HCT116 (cell line): ENCODE results near the gene COL2A1.

Experiments used
- CBX3 ChIP-seq: IDR thresholded peaks from 2 replicates; pipeline ENCODE4 v1.6.1; 2012; ENCODE audit warnings: low read depth
- JUND ChIP-seq: IDR thresholded peaks from 2 replicates; pipeline ENCODE4 v1.6.1; 2012
- POLR2A ChIP-seq: IDR thresholded peaks from 2 replicates; pipeline ENCODE4 v1.7.0; 2011; ENCODE audit warnings: borderline replicate concordance; ENCODE audit not compliant: insufficient read depth, insufficient read length; ENCODE audit errors: extremely low read depth
- POLR2AphosphoS5 ChIP-seq: IDR thresholded peaks from 2 replicates; pipeline ENCODE4 v1.6.1; 2011; ENCODE audit warnings: mild to moderate bottlenecking, low read depth, low read length, moderate library complexity
- TF ChIP-seq, protein P1 (sequence below), 3 experiments: fragments of 200-600 bp in 1 of 3; sonication (generic) in 1 of 3; IDR thresholded peaks in 2 of 3; conservative IDR thresholded peaks in 1 of 3; 2 replicates each; pipeline ENCODE4 v1.5.1; 2012 to 2017; ENCODE audit warnings: low read depth in 2 of 3, low read length in 2 of 3, antibody characterized with exemption in 1 of 3, borderline replicate concordance in 1 of 3, control low read depth in 1 of 3, mild to moderate bottlenecking in 1 of 3, mixed read lengths in 1 of 3, mixed run types in 1 of 3, moderate library complexity in 1 of 3; ENCODE audit not compliant: insufficient read depth in 1 of 3

DNA sequence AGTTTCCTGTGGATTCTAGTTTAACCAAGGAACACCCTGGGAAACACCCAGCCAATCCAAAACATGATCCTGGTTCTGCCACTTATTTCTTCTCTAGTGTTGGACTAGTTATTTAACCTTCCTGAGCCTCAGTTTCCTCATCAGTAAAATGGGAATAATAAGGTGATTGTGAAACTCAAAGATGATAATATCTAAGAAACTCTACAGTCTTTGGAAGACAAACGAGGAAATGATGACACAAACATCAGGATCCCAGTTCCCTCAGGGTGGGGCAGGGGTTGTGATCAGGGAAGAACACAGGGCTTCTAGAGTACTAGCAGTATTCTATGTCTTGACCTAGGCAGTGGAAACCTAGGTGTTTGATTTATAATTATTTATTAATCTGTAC is 58.9 kb downstream of the COL2A1 start:
- TF ChIP-seq, protein P1, sequence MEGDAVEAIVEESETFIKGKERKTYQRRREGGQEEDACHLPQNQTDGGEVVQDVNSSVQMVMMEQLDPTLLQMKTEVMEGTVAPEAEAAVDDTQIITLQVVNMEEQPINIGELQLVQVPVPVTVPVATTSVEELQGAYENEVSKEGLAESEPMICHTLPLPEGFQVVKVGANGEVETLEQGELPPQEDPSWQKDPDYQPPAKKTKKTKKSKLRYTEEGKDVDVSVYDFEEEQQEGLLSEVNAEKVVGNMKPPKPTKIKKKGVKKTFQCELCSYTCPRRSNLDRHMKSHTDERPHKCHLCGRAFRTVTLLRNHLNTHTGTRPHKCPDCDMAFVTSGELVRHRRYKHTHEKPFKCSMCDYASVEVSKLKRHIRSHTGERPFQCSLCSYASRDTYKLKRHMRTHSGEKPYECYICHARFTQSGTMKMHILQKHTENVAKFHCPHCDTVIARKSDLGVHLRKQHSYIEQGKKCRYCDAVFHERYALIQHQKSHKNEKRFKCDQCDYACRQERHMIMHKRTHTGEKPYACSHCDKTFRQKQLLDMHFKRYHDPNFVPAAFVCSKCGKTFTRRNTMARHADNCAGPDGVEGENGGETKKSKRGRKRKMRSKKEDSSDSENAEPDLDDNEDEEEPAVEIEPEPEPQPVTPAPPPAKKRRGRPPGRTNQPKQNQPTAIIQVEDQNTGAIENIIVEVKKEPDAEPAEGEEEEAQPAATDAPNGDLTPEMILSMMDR (IDR thresholded peaks at IDR 0.05 in 2 of 3, conservative IDR thresholded peaks at IDR 0.05 in 1 of 3; ENCODE audit: borderline replicate concordance in 1 of 3, insufficient read depth in 1 of 3, low read depth in 2 of 3, low read length in 2 of 3) = no peak
- TF ChIP-seq POLR2AphosphoS5 (no peak), POLR2A (no peak), CBX3 (no peak), JUND (no peak)
